Panc1 (cell line): ENCODE results near the gene AGAP1. TPM values are rescaled to one million over a fixed set of nuclear protein-coding genes. Genes with fewer than 3 reads are reported as not detected.

Source experiments
- ATAC-seq: fragments of 200-7000 bp; cut with Tn5 transposase; 2 replicates; pipeline ENCODE4 v1.9.1; 2020; ENCODE audit warnings: mild to moderate bottlenecking, moderate library complexity
- BruUV-seq: library from RNA; stranded (reverse); fragments of 400-500 nt; replicated peaks from 2 replicates; lab custom pipeline; 2021; lab: Mats Ljungman, UMichigan
- CTCF ChIA-PET: fragments of 300-600 bp; sonication (Branson Sonifier 250); formaldehyde crosslinking; loops from one replicate; lab custom pipeline; 2022; ENCODE audit warnings: antibody characterized with exemption; lab: Charles Lee
- POLR2A ChIA-PET: fragments of 300-600 bp; sonication (Branson Sonifier 250); formaldehyde crosslinking; loops from one replicate; lab custom pipeline; 2022; ENCODE audit warnings: antibody characterized with exemption; lab: Charles Lee
- DNase-seq: peaks from one replicate; pipeline ENCODE4 v3.0.0-alpha.2; 2010; ENCODE audit warnings: low read depth, low spot score
- H3K27ac ChIP-seq: 2 replicates; pipeline ENCODE4 v1.5.1; 2011; ENCODE audit warnings: mild to moderate bottlenecking, low read length, inconsistent platforms
- H3K27me3 ChIP-seq: fragments of 200-500 bp; sonication (Bioruptor generic); 2 replicates; pipeline ENCODE4 v1.6.0; 2014; ENCODE audit warnings: low read length, inconsistent platforms; ENCODE audit not compliant: control insufficient read depth, insufficient read depth
- H3K36me3 ChIP-seq: fragments of 200-500 bp; sonication (Bioruptor generic); 2 replicates; pipeline ENCODE4 v1.5.1; 2014; ENCODE audit warnings: inconsistent platforms, mild to moderate bottlenecking, low read length, moderate library complexity; ENCODE audit not compliant: control insufficient read depth, insufficient read depth
- H3K4me1 ChIP-seq: 2 replicates; pipeline ENCODE4 v1.5.1; 2011; ENCODE audit warnings: inconsistent platforms, mild to moderate bottlenecking, low read length, moderate library complexity; ENCODE audit not compliant: control insufficient read depth, insufficient read depth
- H3K4me3 ChIP-seq, 2 experiments: 2 replicates each; pipeline ENCODE4 v1.5.1; 2011 to 2012; ENCODE audit warnings: low read depth in 2 of 2, low read length in 2 of 2, mild to moderate bottlenecking in 2 of 2, inconsistent platforms in 1 of 2, moderate library complexity in 1 of 2
- H3K9me3 ChIP-seq: fragments of 200-500 bp; sonication (Bioruptor generic); 2 replicates; pipeline ENCODE4 v1.5.1; 2014; ENCODE audit warnings: low read depth, mild to moderate bottlenecking, inconsistent platforms, low read length, moderate library complexity; ENCODE audit not compliant: control insufficient read depth, insufficient read depth
- POLR2AphosphoS5 ChIP-seq: IDR thresholded peaks from 2 replicates; pipeline ENCODE4 v1.6.1; 2012; ENCODE audit warnings: mild to moderate bottlenecking, low read depth, low read length, moderate library complexity
- SIN3A ChIP-seq: IDR thresholded peaks from 2 replicates; pipeline ENCODE4 v1.6.1; 2012; ENCODE audit warnings: low read depth, mild to moderate bottlenecking, low read length, moderate library complexity, borderline replicate concordance; ENCODE audit not compliant: insufficient read depth
- TCF7L2 ChIP-seq: IDR thresholded peaks from 2 replicates; pipeline ENCODE4 v1.6.1; 2011; ENCODE audit warnings: mild to moderate bottlenecking, low read depth, low read length, inconsistent platforms
- in situ Hi-C: cut with HindIII; loops from 2 replicates; pipeline ENCODE4 v1.10.0; 2016; ENCODE audit warnings: low sequenced_read_pairs, low pct_unique_long_range_greater_than_20kb
- intact Hi-C: fragments of 100-400 bp; cut with micrococcal nuclease; formaldehyde crosslinking; loops from one replicate; pipeline ENCODE4 v1.10.0; 2022; ENCODE audit not compliant: unreplicated experiment
- total RNA-seq: library from RNA; stranded (reverse); gene quantifications from one replicate; pipeline ENCODE4 v1.2.1, GENCODE V29; 2021; ENCODE audit not compliant: unreplicated experiment
- TF ChIP-seq, protein P1 (sequence below), 2 experiments: IDR thresholded peaks; 2 replicates each; pipeline ENCODE4 v1.6.1; 2011 to 2012; ENCODE audit warnings: low read depth in 2 of 2, control low read depth in 1 of 2, low read length in 1 of 2, mild to moderate bottlenecking in 1 of 2, moderate library complexity in 1 of 2; ENCODE audit not compliant: insufficient read depth in 1 of 2
- TF ChIP-seq, protein P2 (sequence below): fragments of 450-650 bp; IDR thresholded peaks from 2 replicates; pipeline ENCODE4 v1.5.1; 2017; ENCODE audit warnings: mild to moderate bottlenecking

Gene AGAP1
- total RNA-seq, 1 experiment from 2014 or later = 38.9 TPM

DNA sequence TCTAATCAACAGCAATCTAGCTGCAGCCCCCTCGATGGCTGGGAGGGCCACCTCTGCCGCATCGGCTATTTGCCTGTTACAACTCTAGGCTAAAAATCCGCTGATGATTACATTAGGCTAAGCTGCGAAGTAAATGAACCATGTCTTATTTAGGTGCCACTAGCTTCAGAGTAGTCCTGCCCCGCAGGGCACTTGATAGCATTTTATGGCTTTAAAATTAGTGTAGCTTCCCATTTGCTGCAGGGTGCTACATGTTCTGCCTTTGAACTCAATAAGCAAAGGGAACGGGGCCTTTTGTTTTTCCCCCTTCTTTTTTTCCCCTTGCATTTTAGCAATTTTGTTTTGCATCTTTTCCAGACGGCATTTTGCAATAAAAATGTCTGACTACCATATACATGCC, 404.1 kb downstream of the AGAP1 start:
- intact Hi-C loops (no loop called here), in situ Hi-C loops (no loop called here)
- CTCF ChIA-PET = no interaction called here
- Histone ChIP-seq H3K36me3 (no peaks in the 10 kb centered on the region), H3K27ac (no peak overlapping the region), H3K27me3 (no peaks in the 10 kb centered on the region), H3K4me3 (no peak overlapping the region), H3K9me3 (no peaks in the 10 kb centered on the region), H3K4me1 (no peaks in the 10 kb centered on the region)
- BruUV-seq = no TSS peak
- DNase-seq (no peak), ATAC-seq (no peak)
- no peak for TF ChIP-seq SIN3A
- POLR2A ChIA-PET = no interaction called here

DNA sequence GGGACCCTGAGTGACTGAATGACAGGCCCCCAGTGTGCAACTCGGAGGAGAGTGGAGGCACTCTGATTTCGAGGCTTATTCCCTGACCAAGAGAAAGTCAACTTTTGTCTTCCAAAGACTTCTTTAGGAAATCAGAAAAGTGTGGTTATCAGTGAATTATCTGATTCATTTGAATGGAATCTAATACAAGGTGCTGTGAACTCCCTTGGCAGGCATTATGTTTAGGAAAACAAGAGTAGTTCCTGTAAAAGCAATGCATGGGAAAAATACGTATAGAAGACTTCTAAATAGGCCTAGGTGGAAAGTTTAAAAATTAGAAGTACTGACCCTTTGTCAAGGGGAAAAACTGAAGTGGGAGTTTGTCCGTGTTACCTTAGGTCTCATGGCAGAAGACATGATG, 404.9 kb downstream of the AGAP1 start:
- ATAC-seq = no peak
- Histone ChIP-seq H3K27ac (no peak overlapping the region), H3K27me3 (no peaks in the 10 kb centered on the region), H3K4me3 (no peak overlapping the region), H3K4me1 (no peaks in the 10 kb centered on the region), H3K9me3 (no peaks in the 10 kb centered on the region), H3K36me3 (no peaks in the 10 kb centered on the region)
- TF ChIP-seq, protein P1, sequence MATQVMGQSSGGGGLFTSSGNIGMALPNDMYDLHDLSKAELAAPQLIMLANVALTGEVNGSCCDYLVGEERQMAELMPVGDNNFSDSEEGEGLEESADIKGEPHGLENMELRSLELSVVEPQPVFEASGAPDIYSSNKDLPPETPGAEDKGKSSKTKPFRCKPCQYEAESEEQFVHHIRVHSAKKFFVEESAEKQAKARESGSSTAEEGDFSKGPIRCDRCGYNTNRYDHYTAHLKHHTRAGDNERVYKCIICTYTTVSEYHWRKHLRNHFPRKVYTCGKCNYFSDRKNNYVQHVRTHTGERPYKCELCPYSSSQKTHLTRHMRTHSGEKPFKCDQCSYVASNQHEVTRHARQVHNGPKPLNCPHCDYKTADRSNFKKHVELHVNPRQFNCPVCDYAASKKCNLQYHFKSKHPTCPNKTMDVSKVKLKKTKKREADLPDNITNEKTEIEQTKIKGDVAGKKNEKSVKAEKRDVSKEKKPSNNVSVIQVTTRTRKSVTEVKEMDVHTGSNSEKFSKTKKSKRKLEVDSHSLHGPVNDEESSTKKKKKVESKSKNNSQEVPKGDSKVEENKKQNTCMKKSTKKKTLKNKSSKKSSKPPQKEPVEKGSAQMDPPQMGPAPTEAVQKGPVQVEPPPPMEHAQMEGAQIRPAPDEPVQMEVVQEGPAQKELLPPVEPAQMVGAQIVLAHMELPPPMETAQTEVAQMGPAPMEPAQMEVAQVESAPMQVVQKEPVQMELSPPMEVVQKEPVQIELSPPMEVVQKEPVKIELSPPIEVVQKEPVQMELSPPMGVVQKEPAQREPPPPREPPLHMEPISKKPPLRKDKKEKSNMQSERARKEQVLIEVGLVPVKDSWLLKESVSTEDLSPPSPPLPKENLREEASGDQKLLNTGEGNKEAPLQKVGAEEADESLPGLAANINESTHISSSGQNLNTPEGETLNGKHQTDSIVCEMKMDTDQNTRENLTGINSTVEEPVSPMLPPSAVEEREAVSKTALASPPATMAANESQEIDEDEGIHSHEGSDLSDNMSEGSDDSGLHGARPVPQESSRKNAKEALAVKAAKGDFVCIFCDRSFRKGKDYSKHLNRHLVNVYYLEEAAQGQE (IDR thresholded peaks at IDR 0.05; ENCODE audit: insufficient read depth in 1 of 2, low read depth in 2 of 2, low read length in 1 of 2) = no peak
- TF ChIP-seq POLR2AphosphoS5 (no peak), SIN3A (no peak), TCF7L2 (no peak)
- TF ChIP-seq, protein P2, sequence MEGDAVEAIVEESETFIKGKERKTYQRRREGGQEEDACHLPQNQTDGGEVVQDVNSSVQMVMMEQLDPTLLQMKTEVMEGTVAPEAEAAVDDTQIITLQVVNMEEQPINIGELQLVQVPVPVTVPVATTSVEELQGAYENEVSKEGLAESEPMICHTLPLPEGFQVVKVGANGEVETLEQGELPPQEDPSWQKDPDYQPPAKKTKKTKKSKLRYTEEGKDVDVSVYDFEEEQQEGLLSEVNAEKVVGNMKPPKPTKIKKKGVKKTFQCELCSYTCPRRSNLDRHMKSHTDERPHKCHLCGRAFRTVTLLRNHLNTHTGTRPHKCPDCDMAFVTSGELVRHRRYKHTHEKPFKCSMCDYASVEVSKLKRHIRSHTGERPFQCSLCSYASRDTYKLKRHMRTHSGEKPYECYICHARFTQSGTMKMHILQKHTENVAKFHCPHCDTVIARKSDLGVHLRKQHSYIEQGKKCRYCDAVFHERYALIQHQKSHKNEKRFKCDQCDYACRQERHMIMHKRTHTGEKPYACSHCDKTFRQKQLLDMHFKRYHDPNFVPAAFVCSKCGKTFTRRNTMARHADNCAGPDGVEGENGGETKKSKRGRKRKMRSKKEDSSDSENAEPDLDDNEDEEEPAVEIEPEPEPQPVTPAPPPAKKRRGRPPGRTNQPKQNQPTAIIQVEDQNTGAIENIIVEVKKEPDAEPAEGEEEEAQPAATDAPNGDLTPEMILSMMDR = no peak
- BruUV-seq = no TSS peak
- intact Hi-C loops (no loop called here), in situ Hi-C loops (no loop called here)
- no peak for DNase-seq
- ChIA-PET POLR2A (no interaction called here), CTCF (no interaction called here)

DNA sequence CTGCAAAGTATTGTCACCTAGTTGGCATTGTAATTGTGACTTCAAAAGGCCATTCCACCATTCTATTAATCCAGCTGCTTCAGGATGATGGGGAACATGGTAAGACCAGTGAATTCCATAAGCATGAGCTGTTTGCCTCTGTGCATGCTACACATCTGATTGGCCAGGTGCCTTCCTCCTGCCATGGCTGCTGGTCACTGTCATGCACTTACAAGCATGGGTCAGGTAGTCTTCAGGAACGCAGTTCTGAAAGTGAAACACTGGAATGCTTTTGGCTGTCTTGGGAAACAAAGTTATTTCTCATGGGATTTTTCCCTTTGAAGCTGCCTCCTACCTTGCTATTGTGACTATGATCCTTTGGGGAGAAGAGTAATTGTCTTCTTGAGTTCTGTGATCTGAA, 406.8 kb downstream of the AGAP1 start:
- H3K36me3 ChIP-seq = no peaks in the 10 kb centered on the region
- POLR2A ChIA-PET = no interaction called here
- in situ Hi-C loops = no loop called here
- TF ChIP-seq SIN3A = no peak
- TF ChIP-seq TCF7L2 = no peak
- TF ChIP-seq, protein P1 (IDR thresholded peaks at IDR 0.05; ENCODE audit: insufficient read depth in 1 of 2, low read depth in 2 of 2, low read length in 1 of 2) = no peak
- TF ChIP-seq, protein P2 = no peak
- no peak for TF ChIP-seq POLR2AphosphoS5
- ATAC-seq = no peak
- no peaks in the 10 kb centered on the region for H3K9me3 ChIP-seq
- H3K4me3 ChIP-seq = no peak overlapping the region
- DNase-seq = no peak
- H3K4me1 ChIP-seq = no peaks in the 10 kb centered on the region
- CTCF ChIA-PET = no interaction called here
- no peak overlapping the region for H3K27ac ChIP-seq
- intact Hi-C loops = no loop called here
- no peaks in the 10 kb centered on the region for H3K27me3 ChIP-seq
- no TSS peak for BruUV-seq
